NCI-H1436 (cell line): Measurements from ENCODE around the gene PMM1.
A peak's percentile ranks its signal among the peaks of the same experiment; 100 is the strongest.

ENCODE experiments used
- DNase-seq: peaks from one replicate; lab custom pipeline; 2025; lab: John Stamatoyannopoulos, UW

PMM1 gene

GRCh38 chr22:41537203-41537602, 52.4 kb downstream of the PMM1 start:
- no peak for DNase-seq

GRCh38 chr22:41535244-41535643, 54.4 kb downstream of the PMM1 start:
- no peak for DNase-seq

- DNase-seq = no peak
These were observed 55.4 kb downstream of the PMM1 start for GRCh38 chr22:41534219-41534618.

- peak; percentile 29 for DNase-seq
These were observed 56.5 kb downstream of the PMM1 start for GRCh38 chr22:41532908-41533825.

- DNase-seq = no peak
These were observed 57.7 kb downstream of the PMM1 start for GRCh38 chr22:41531715-41532477.

- no peak for DNase-seq
These were observed 58.5 kb downstream of the PMM1 start for GRCh38 chr22:41530890-41531714.

- no peak for DNase-seq
These were observed 60.6 kb downstream of the PMM1 start for GRCh38 chr22:41528938-41529561.

GRCh38 chr22:41528132-41528766, 61.4 kb downstream of the PMM1 start:
- no peak for DNase-seq
